HG02970 (cell line): ENCODE data around the gene ATP6V0A4.

ENCODE experiments used
- ATAC-seq: cut with Tn5 transposase; IDR thresholded peaks from one replicate; pipeline ENCODE4 v1.9.1; 2021; ENCODE audit warnings: mild to moderate bottlenecking, moderate library complexity, moderate number of reproducible peaks; ENCODE audit not compliant: unreplicated experiment, low FRiP score

ATP6V0A4 gene

GRCh38 chr7:138665249-138665648, 132.7 kb downstream of the ATP6V0A4 start:
- ATAC-seq, result no peak

DNA sequence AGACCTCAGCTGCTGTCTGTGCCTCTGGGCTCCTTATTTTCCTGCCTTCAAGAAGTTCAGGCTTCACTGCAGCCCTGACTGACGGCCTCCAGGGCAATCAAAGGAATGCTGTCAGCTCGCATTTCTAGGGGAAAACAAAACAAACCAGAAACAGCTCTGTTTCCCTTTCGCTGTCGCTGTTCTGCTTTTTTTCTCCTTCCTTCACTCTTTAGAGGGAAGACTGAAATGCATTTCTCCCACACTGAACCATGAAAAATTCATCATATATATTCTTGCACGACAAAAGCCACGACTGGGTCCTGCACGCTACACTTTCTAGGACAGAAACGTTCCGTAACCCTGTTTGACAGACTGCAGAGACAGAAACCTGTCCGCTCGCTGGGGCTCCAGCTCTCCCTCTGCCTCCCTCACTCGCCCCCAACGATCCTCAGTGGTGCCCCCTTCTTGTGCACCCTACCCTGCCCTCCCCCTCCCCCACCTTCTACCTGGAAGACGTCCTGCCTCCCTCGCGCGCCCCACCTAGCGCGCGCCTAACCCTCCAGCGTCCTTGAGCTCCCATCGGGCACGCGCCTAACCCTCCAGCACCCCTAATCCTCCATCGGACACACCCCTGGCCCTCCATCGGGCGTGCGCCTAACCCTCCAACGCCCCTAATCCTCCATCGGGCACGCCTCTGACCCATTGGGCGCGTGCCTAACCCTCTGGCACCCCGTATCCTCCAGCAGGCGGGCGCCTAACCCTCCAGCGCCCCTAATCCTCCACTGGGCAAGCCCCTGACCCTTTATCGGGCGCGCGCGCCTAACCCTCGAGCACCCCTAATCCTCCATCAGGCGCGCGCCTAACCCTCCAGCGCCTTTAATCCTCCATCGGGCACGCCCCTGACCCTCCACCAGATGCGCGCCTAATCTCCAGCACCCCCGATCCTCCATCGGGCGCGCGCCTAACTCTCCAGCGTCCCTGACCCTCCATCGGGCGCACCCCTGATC, 134.0 kb downstream of the ATP6V0A4 start:
- ATAC-seq, result no peak

GRCh38 chr7:138662991-138663320, 135.0 kb downstream of the ATP6V0A4 start:
- ATAC-seq, result no peak

DNA sequence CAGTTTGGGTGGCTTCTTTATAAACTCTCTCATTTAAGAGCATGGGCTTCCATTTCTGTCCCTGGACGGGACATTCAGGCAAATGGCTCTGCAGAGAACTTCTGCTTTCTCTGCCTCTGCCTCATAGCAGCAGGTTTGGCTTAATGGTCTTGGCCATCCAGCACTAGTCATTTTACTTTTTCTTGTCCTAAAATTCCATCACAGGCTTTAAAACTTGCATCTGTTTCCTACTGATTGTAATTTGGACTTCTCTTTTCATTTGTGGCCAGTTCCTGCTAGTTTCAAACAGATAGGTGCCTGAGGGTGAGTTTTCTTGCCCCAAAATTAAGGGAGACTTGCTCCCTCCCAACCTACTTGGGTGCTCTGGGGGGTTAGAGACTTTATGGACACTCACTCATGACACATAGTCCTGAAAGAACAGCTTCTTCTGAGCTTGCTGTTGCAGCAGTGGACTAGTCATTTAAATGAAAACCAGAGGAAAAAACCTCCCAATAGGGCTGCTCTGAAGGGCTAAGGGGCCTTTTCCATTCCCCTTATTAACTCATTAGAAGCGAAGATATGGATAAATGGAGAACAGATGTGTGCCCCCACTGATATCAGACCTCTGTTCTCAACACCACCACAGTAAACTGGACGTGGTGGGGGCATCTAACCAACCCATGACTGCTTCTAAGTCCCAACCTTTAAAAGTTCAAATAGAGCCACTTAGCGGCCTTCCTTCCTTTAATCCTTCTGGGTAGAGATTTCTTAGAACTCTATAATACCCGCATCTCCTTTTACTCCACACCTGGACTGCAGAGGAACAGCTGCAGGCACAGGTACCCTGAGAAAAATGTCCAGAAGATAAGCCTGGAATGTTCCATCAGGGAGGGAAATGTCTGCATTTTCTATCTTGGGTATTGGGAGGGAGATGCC, 135.7 kb downstream of the ATP6V0A4 start:
- ATAC-seq, result no peak

- ATAC-seq, result no peak
These were observed 136.8 kb downstream of the ATP6V0A4 start for GRCh38 chr7:138661069-138661635.

- no peak for ATAC-seq
These were observed 139.1 kb downstream of the ATP6V0A4 start for GRCh38 chr7:138658889-138659288.

DNA sequence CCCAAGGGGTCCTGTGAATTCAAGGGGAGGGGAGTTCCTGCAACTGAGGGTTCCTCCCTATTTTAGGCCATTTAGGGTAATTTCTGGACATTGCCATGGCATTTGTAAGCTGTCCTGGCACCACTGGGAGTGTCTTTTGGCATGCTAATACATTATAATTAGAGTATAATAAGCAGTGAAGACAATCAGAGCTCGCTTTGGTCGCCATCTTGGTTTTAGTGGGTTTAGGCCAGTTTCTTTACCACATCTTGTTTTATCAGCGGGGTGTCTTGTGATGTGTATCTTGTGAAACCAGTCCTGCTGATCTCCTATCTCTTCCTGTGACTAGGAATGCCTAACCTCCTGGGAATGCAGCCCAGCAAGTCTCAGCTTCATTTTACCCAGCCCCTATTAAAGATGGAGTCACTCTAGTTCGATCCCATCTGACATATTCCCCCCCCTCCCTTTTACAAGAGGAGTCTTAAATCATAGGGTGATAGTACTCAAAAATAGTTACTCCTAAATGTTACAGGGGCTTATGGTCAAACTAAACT, 140.1 kb downstream of the ATP6V0A4 start:
- ATAC-seq, result no peak

DNA sequence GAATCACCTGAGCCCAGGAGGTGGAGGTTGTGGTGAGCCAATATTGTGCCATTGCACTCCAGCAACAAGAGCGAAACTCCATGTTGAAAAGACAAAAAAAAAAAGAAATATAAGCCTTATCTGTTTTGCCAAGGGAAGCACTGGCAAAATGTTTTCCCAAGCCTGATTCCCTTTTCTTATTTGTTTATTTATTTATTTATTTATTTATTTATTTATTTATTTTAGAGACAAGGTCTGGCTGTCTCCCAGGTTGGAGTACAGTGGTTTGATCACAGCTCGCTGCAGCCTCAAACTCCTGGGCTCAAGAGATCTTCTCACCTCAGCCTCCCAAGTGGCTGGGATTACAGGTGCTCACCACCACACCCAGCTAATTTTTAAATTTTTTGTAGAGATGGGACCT, 141.0 kb downstream of the ATP6V0A4 start:
- ATAC-seq, result no peak
